ENCODE measurements around the gene RTEL1. TPM values are rescaled to one million over a fixed set of nuclear protein-coding genes. Genes with fewer than 3 reads are reported as not detected.

The RTEL1 gene
- total and polyA plus RNA-seq, 2 experiments from 2014 or later, result 14.0 to 18.2 TPM

DNA sequence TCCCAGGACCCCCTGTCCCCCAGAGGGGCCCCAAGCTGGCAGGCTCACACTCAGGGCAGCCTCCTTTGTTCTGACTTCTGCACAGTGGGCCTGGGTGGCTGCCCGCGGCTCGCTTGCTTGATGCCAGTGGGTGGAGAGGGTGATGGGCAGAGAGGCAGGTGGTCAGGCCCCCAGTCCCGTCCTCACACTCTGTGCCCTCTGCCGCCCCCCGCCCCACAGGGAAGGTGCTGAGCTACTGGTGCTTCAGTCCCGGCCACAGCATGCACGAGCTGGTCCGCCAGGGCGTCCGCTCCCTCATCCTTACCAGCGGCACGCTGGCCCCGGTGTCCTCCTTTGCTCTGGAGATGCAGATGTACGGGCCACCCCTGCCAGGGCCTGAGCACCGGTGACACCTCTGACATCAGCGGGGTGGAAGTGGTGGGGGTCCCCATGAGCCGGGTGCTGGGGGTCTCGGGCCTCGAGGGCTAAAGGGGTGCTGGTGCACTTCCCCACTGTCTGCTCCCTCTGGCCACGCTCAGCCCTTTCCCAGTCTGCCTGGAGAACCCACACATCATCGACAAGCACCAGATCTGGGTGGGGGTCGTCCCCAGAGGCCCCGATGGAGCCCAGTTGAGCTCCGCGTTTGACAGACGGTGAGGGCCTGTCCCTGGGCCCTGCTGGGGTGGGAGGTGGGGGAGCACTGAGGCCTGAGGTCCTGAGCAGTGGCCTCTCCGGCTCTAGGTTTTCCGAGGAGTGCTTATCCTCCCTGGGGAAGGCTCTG, 29.5 kb downstream of the RTEL1 start:
- DNase-seq (ENCODE audit: low spot score), result no peak
- H2AFZ ChIP-seq, result no peak overlapping the region
- no peaks in the 10 kb centered on the region for H3K79me2 ChIP-seq
- WGBS (ENCODE audit: low lambda C conversion rate, missing lambda C conversion rate), result 93% methylated on average over 23 of the region's 29 CpGs
- peaks cover 3% of the 10 kb centered on the region for H3K4me1 ChIP-seq (ENCODE audit: insufficient read depth)
- no peak overlapping the region for H3K4me2 ChIP-seq
- no peaks in the 10 kb centered on the region for H3K36me3 ChIP-seq (replicated peaks; ENCODE audit: insufficient read depth, low read depth)
- no peaks in the 10 kb centered on the region for H4K20me1 ChIP-seq (ENCODE audit: insufficient read depth, poor library complexity, severe bottlenecking)
- no peaks in the 10 kb centered on the region for H3K27me3 ChIP-seq
- H3K27ac ChIP-seq, result no peak overlapping the region
- H3K4me3 ChIP-seq, result no peak overlapping the region
- no peak for TF ChIP-seq EZH2 (IDR thresholded peaks at IDR 0.05; ENCODE audit: borderline replicate concordance)
- TF ChIP-seq, protein P1, sequence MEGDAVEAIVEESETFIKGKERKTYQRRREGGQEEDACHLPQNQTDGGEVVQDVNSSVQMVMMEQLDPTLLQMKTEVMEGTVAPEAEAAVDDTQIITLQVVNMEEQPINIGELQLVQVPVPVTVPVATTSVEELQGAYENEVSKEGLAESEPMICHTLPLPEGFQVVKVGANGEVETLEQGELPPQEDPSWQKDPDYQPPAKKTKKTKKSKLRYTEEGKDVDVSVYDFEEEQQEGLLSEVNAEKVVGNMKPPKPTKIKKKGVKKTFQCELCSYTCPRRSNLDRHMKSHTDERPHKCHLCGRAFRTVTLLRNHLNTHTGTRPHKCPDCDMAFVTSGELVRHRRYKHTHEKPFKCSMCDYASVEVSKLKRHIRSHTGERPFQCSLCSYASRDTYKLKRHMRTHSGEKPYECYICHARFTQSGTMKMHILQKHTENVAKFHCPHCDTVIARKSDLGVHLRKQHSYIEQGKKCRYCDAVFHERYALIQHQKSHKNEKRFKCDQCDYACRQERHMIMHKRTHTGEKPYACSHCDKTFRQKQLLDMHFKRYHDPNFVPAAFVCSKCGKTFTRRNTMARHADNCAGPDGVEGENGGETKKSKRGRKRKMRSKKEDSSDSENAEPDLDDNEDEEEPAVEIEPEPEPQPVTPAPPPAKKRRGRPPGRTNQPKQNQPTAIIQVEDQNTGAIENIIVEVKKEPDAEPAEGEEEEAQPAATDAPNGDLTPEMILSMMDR (IDR thresholded peaks at IDR 0.05; ENCODE audit: poor library complexity), result no peak
- TF ChIP-seq EZH2phosphoT487 (IDR thresholded peaks at IDR 0.05; ENCODE audit: low read depth, severe bottlenecking, unreplicated experiment), result no peak
- H3K9me3 ChIP-seq (ENCODE audit: low read depth), result no peaks in the 10 kb centered on the region
- no peaks in the 10 kb centered on the region for H3K9me2 ChIP-seq (replicated peaks; ENCODE audit: insufficient read depth)

DNA sequence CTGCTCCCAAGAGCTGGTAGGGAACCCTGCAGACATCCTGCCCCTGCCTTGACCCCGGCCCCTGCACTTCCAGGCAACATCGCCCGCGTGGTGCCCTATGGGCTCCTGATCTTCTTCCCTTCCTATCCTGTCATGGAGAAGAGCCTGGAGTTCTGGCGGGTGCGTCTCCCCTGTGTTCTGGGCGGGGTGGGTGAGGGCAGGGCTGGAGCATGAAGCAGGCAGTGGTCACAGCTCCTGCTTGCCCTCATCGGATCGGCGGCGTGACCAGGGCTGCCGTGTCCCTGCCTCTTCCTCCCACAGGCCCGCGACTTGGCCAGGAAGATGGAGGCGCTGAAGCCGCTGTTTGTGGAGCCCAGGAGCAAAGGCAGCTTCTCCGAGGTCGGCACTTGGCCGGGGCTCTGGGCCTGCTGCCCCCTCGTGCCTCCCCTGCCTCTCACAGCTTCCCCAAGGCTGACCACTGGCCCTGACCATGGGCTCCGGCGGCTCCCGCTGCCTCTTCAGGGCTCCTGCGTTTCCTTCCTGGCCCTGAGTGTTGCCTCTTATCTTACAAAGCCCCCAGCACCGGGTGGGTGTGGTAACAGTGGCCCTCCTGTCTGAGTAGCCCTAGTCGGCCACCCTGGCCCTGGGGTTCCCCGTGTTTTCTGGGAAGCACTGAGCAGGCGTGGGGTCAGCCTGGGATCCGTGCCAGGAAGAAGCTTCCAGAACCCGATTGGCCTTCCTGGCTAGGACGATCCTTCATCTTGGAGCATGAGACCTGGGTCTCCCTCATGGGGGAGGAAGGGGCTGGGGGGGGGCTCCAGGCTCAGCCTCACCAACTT, 30.3 kb downstream of the RTEL1 start:
- no peaks in the 10 kb centered on the region for H4K20me1 ChIP-seq (ENCODE audit: insufficient read depth, poor library complexity, severe bottlenecking)
- 93% methylated on average over 31 of the region's 31 CpGs for WGBS (ENCODE audit: low lambda C conversion rate, missing lambda C conversion rate)
- no peaks in the 10 kb centered on the region for H3K9me3 ChIP-seq (ENCODE audit: low read depth)
- no peak overlapping the region for H3K4me2 ChIP-seq
- H3K36me3 ChIP-seq (replicated peaks; ENCODE audit: insufficient read depth, low read depth), result no peaks in the 10 kb centered on the region
- no peak overlapping the region for H3K27ac ChIP-seq
- H3K79me2 ChIP-seq, result no peaks in the 10 kb centered on the region
- no peak for DNase-seq (ENCODE audit: low spot score)
- no peaks in the 10 kb centered on the region for H3K9me2 ChIP-seq (replicated peaks; ENCODE audit: insufficient read depth)
- H3K4me1 ChIP-seq (ENCODE audit: insufficient read depth), result no peaks in the 10 kb centered on the region
- no peak overlapping the region for H3K4me3 ChIP-seq
- H3K27me3 ChIP-seq, result no peaks in the 10 kb centered on the region
- no peak for TF ChIP-seq EZH2 (IDR thresholded peaks at IDR 0.05; ENCODE audit: borderline replicate concordance)
- TF ChIP-seq EZH2phosphoT487 (IDR thresholded peaks at IDR 0.05; ENCODE audit: low read depth, severe bottlenecking, unreplicated experiment), result no peak
- TF ChIP-seq, protein P1 (IDR thresholded peaks at IDR 0.05; ENCODE audit: poor library complexity), result no peak
- H2AFZ ChIP-seq, result no peak overlapping the region

DNA sequence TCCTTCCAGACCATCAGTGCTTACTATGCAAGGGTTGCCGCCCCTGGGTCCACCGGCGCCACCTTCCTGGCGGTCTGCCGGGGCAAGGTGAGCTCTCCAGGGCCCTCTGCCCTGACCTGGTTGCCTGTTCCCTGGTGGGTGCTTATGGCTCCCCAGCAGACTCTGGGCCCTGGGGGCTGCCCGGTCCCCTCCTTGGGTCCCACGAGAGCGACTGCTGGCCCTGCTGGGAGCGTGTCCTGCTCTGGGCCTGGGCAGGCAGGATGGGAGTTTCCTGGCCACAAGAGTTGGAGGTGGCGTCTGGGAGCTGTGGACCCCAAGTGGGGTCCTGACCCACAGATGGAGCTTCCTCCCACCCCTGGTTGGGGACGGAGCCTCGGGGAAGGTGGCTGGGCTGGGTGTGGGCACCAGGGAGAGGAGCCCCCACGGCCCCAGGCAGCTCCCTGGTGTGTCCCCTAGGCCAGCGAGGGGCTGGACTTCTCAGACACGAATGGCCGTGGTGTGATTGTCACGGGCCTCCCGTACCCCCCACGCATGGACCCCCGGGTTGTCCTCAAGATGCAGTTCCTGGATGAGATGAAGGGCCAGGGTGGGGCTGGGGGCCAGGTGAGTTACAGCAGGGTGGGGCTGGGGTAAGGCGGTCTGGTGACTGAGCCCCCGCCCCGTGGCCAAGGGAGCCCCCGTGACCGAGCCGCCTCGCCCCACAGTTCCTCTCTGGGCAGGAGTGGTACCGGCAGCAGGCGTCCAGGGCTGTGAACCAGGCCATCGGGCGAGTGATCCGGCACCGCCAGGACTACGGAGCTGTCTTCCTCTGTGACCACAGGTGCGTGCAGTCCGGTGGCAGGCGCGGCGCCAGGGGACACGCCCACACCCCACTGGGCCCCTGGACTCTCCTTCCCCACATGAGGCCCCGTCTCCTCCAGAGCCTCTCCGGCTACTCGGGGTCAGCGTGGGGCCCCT, 31.2 kb downstream of the RTEL1 start:
- no peaks in the 10 kb centered on the region for H3K4me1 ChIP-seq (ENCODE audit: insufficient read depth)

More for the DNA sequence above, 31.2 kb downstream of the RTEL1 start:
- no peaks in the 10 kb centered on the region for H4K20me1 ChIP-seq (ENCODE audit: insufficient read depth, poor library complexity, severe bottlenecking)
- no peak overlapping the region for H3K27ac ChIP-seq
- H2AFZ ChIP-seq, result no peak overlapping the region
- H3K79me2 ChIP-seq, result no peaks in the 10 kb centered on the region
- no peak overlapping the region for H3K4me3 ChIP-seq
- DNase-seq (ENCODE audit: low spot score), result no peak
- no peaks in the 10 kb centered on the region for H3K36me3 ChIP-seq (replicated peaks; ENCODE audit: insufficient read depth, low read depth)
- WGBS (ENCODE audit: low lambda C conversion rate, missing lambda C conversion rate), result 96% methylated on average over 22 of the region's 44 CpGs
- H3K4me2 ChIP-seq, result no peak overlapping the region
- H3K9me2 ChIP-seq (replicated peaks; ENCODE audit: insufficient read depth), result no peaks in the 10 kb centered on the region
- no peaks in the 10 kb centered on the region for H3K9me3 ChIP-seq (ENCODE audit: low read depth)
- no peaks in the 10 kb centered on the region for H3K27me3 ChIP-seq
- no peak for TF ChIP-seq EZH2 (IDR thresholded peaks at IDR 0.05; ENCODE audit: borderline replicate concordance)
- no peak for TF ChIP-seq EZH2phosphoT487 (IDR thresholded peaks at IDR 0.05; ENCODE audit: low read depth, severe bottlenecking, unreplicated experiment)
- TF ChIP-seq, protein P1 (IDR thresholded peaks at IDR 0.05; ENCODE audit: poor library complexity), result no peak
